Measurements from ENCODE around the gene NUDT1. TPM values are rescaled to one million over a fixed set of nuclear protein-coding genes. Genes with fewer than 3 reads are reported as not detected.

Gene NUDT1
- total RNA-seq, 1 experiment from 2014 or later = 84.7 TPM

DNA sequence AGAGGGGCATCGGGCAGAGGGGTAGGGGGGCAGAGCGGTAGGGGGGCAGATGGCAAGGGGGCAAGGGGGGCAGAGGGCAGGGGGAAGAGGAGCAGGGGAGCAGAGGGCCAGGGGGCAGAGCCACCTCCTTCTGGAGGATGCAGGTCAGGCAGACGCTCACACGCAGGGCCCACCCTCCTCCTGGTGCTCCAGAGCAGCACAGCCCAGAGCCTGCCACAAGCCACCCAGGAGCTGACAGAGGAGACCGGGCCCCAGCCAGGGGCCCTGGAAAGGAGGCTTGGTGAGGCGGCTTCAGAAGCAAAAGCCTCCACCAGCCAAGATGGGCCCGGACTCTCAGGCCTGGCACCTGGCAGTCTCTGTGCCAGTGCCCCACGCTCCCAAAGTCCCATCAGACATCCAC is 22.4 kb upstream of the NUDT1 start:
- H3K18ac ChIP-seq (ENCODE audit: insufficient read length, low read depth, low read length) = no peak overlapping the region
- H3K23me2 ChIP-seq (ENCODE audit: insufficient read length, low read depth, low read length, poor library complexity, severe bottlenecking) = no peaks in the 10 kb centered on the region
- H3K27ac ChIP-seq (ENCODE audit: insufficient read length, low read depth, low read length) = no peak overlapping the region
- no peak overlapping the region for H4K8ac ChIP-seq (replicated peaks; ENCODE audit: insufficient read length, low read depth, low read length)
- H3K36me3 Mint-ChIP-seq (ENCODE audit: insufficient read depth in 1 of 3, low read depth in 3 of 3) = peaks cover 44 to 84% (median 78%) of the 10 kb centered on the region in 3 experiments; a peak in 6 of 7 replicates
- no peak overlapping the region for H2AK5ac ChIP-seq (ENCODE audit: insufficient read length, low read length)
- no peaks in the 10 kb centered on the region for H3K79me2 ChIP-seq (ENCODE audit: insufficient read depth, low read length)
- H4K5ac ChIP-seq (ENCODE audit: insufficient read length, low read depth, low read length) = no peak overlapping the region
- no peak overlapping the region for H2BK15ac ChIP-seq (ENCODE audit: low read depth, low read length)
- H3K4me1 ChIP-seq (ENCODE audit: insufficient read depth, low read length) = no peaks in the 10 kb centered on the region
- H2AFZ ChIP-seq (ENCODE audit: low read length) = no peak overlapping the region
- no peak for DNase-seq
- TF ChIP-seq, protein P1, sequence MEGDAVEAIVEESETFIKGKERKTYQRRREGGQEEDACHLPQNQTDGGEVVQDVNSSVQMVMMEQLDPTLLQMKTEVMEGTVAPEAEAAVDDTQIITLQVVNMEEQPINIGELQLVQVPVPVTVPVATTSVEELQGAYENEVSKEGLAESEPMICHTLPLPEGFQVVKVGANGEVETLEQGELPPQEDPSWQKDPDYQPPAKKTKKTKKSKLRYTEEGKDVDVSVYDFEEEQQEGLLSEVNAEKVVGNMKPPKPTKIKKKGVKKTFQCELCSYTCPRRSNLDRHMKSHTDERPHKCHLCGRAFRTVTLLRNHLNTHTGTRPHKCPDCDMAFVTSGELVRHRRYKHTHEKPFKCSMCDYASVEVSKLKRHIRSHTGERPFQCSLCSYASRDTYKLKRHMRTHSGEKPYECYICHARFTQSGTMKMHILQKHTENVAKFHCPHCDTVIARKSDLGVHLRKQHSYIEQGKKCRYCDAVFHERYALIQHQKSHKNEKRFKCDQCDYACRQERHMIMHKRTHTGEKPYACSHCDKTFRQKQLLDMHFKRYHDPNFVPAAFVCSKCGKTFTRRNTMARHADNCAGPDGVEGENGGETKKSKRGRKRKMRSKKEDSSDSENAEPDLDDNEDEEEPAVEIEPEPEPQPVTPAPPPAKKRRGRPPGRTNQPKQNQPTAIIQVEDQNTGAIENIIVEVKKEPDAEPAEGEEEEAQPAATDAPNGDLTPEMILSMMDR (conservative IDR thresholded peaks at IDR 0.05) = no peak
- H3K79me1 ChIP-seq (ENCODE audit: insufficient read depth, low read depth, low read length, poor library complexity, severe bottlenecking) = peaks cover 5% of the 10 kb centered on the region
- no peak overlapping the region for H2BK120ac ChIP-seq (ENCODE audit: low read depth, low read length, poor library complexity, severe bottlenecking)
- H3K4me3 Mint-ChIP-seq = no peak overlapping the region
- no peaks in the 10 kb centered on the region for H3K9me3 ChIP-seq (ENCODE audit: control insufficient read depth, low read depth, low read length)
- no peak overlapping the region for H3K4me2 ChIP-seq (ENCODE audit: insufficient read depth, insufficient read length, low read length)
- no peak overlapping the region for H3T11ph ChIP-seq (ENCODE audit: low read length)
- no peak overlapping the region for H3K14ac ChIP-seq (ENCODE audit: insufficient read depth, low read length)
- H3K4ac ChIP-seq (ENCODE audit: low read depth, low read length) = no peak overlapping the region
- H3K27me3 ChIP-seq (ENCODE audit: insufficient read depth, low read length) = no peaks in the 10 kb centered on the region
- H3K4me1 Mint-ChIP-seq = no peaks in the 10 kb centered on the region
- no peak overlapping the region for H3K9ac ChIP-seq (ENCODE audit: extremely low read depth, insufficient read length, low read length)
- peaks cover 0 to 2% of the 10 kb centered on the region in 2 experiments; a peak in 1 of 5 replicates for H3K9me3 Mint-ChIP-seq
- no peaks in the 10 kb centered on the region for H4K20me1 ChIP-seq (ENCODE audit: control insufficient read depth, insufficient read depth, insufficient read length)
- no CpG with 5 or more reads among the region's 8 CpGs for WGBS (ENCODE audit: extremely low coverage, insufficient read length, low lambda C conversion rate)
- H4K91ac ChIP-seq (ENCODE audit: insufficient read length, low read depth, low read length) = no peak overlapping the region
- no peak overlapping the region for H3K56ac ChIP-seq (ENCODE audit: insufficient read length, low read depth, low read length)
- no peak overlapping the region for H2BK12ac ChIP-seq (ENCODE audit: insufficient read length, low read depth, low read length)
- no peak overlapping the region for H3K23ac ChIP-seq (ENCODE audit: insufficient read length, low read depth, low read length)
- H3K27me3 Mint-ChIP-seq (ENCODE audit: low read depth) = peaks cover 2% of the 10 kb centered on the region
- no peak overlapping the region for H2BK20ac ChIP-seq (ENCODE audit: low read depth, low read length, poor library complexity, severe bottlenecking)
- H2BK5ac ChIP-seq (ENCODE audit: insufficient read length, low read length) = no peak overlapping the region
- no peak overlapping the region for H3K27ac Mint-ChIP-seq
